ENCODE results near the gene IFNGR1. TPM values are rescaled to one million over a fixed set of nuclear protein-coding genes. Genes with fewer than 3 reads are reported as not detected.

Gene IFNGR1
- total and polyA plus RNA-seq, 10 of the 15 experiments (the other 5 are each of a cell fraction or from before 2014, with no cell fraction given), result 89.0 to 296 (median 138) TPM

- TF ChIP-seq, protein P1, sequence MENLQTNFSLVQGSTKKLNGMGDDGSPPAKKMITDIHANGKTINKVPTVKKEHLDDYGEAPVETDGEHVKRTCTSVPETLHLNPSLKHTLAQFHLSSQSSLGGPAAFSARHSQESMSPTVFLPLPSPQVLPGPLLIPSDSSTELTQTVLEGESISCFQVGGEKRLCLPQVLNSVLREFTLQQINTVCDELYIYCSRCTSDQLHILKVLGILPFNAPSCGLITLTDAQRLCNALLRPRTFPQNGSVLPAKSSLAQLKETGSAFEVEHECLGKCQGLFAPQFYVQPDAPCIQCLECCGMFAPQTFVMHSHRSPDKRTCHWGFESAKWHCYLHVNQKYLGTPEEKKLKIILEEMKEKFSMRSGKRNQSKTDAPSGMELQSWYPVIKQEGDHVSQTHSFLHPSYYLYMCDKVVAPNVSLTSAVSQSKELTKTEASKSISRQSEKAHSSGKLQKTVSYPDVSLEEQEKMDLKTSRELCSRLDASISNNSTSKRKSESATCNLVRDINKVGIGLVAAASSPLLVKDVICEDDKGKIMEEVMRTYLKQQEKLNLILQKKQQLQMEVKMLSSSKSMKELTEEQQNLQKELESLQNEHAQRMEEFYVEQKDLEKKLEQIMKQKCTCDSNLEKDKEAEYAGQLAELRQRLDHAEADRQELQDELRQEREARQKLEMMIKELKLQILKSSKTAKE (IDR thresholded peaks at IDR 0.05; ENCODE audit: low read depth, poor library complexity, severe bottlenecking), result no peak
- peak; percentile 62; the same call in 1 of the 3 replicates for TF ChIP-seq POU2F2 (IDR thresholded peaks at IDR 0.05; ENCODE audit: borderline replicate concordance, low read depth, low read length)
- TF ChIP-seq EED (IDR thresholded peaks at IDR 0.05; ENCODE audit: low read depth), result peak; percentile 93
- peak; percentile 15; the same call in 1 of the 2 replicates for TF ChIP-seq JUNB (IDR thresholded peaks at IDR 0.05)
- no peak for TF ChIP-seq GABPA (IDR thresholded peaks at IDR 0.05; ENCODE audit: low read depth)
- TF ChIP-seq PAX5 (IDR thresholded peaks at IDR 0.05; ENCODE audit: borderline replicate concordance, low read depth, low read length), result peak; percentile 58; the same call in 1 of the 2 replicates
- no peak for TF ChIP-seq MXI1 (IDR thresholded peaks at IDR 0.05; ENCODE audit: low read depth, low read length)
- peak; percentile 86; the same call in 1 of the 2 replicates for TF ChIP-seq SMC3 (IDR thresholded peaks at IDR 0.05; ENCODE audit: borderline replicate concordance, low read length)
- TF ChIP-seq MEF2B (IDR thresholded peaks at IDR 0.05; ENCODE audit: partially characterized antibody, poor library complexity, severe bottlenecking), result no peak
- peak; percentile 76; the same call in 1 of the 2 replicates for TF ChIP-seq NBN (IDR thresholded peaks at IDR 0.05)
- peak; percentile 26; the same call in 1 of the 2 replicates for TF ChIP-seq RAD51 (IDR thresholded peaks at IDR 0.05)
- no peak for TF ChIP-seq STAT1 (conservative IDR thresholded peaks at IDR 0.05)
- no peak for TF ChIP-seq MYC (IDR thresholded peaks at IDR 0.05; ENCODE audit: insufficient read depth, insufficient read length, insufficient replicate concordance, low read length, severe bottlenecking)
Measured at GRCh38 chr6:137165375-137166246, 53.6 kb downstream of the IFNGR1 start (continued).

All from GM12878 (cell line).